ENCODE results near the gene TLX2.

The TLX2 gene

DNA sequence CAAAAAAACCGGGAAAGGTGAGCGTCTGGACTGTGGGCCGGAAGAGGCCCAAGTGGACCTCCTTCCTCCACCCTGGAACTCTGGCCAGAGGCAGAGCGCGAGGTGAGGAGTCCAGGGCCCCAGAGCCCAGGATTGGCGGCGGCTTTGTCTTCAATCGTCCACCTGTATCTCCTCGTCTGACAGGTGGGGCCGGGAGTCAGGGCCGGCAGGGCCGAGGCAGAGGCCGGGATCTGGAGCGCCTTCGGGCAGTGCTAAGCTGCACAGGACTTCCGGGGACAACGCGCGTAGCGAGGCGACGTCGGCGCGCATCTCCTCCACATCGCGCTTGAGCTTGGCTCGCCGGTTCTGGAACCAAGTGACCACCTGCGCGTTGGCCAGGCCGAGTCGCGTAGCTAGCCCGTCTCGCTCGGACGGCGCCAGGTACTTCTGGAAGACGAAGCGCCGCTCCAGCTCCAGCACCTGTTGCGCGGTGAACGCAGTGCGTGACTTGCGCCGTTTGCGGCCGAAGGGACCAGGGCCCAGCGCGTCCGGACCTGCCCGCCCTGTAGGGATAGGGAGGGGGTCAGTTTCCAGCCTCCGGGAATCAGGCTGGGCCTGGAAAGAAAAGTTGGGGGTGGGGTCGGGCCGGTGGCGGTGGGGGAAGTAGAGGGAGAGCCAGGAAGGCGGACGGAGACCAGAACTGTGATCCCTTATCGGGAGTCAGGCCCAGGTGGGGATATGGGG, 16.3 kb upstream of the TLX2 start:
- DNase-seq: peak; percentile 27

DNA sequence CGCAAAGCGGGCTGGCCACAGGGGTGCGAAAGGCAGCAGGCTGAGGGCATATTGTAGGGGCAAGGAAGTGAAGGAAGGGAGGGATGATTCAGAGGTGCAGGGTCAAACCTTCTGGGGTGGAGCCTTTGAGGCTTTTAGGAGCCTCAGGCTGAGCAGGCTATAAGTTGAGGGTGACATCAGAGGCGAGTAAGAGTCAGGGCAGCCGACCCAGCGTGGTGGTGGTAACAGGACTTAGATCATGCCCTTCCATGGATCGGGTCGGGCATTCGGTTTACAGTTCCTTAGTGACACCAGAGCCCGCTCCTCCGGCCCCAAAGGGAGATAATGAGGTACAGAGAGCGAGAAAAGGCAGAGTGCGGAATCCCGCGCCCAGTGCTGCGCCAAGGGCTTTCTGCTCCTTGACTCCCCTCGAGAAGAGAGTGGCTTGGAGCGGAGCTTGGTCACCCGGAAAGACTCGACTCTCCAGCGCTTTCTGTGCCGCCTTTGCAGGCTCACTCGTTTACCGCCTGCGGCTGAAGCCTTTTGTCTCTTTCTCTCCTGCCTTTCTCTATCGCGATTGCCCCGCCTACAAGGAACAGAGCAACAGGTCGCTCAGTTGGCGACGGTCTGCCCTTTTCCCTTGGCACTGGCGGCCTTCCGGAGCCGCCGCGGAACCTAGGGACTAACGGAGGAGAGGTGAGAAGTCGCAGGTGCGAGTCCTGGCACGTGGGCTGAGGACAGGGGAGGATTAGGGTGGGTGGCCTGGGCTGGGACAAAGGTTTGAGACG, 15.6 kb upstream of the TLX2 start:
- DNase-seq: no peak

DNA sequence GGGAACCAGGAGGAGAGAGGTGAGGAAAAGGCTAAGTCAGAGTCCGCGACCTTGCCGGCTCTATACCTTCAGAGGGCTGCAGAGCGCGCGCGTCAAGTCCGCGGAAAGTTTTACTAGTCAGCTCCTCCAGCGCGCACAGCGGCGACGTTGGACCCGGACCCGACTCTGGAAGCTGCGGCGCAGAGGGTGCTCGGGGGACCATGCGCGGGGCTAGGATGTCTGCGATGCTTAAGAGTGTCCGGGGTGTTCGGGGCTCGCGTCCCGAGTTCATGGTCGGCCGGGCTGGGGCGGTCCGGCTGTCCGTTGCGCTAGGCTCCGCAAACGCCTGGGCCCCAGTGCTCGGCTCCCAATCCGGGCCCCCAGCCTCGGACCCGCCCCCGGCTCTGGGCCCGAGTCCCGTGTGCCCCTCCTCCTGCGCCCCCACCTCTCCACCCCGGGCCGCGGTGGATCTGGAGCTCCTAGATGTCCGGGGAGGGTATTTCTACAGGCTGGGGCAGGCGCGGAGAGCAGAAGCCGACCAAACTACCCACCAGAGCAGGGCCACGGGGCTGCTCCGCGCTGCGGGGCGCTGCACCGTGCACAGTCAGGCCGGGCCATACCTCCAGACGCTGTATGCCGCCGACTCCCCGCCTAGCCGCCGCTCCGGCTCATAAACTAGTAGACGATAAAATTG, 14.8 kb upstream of the TLX2 start, which contains the start of gene LBX2:
LBX2 (minus strand) TSS at position 337 of the 673 bp plus-strand sequence; CDS start at position 271, 66 bp downstream.
- DNase-seq: no peak

DNA sequence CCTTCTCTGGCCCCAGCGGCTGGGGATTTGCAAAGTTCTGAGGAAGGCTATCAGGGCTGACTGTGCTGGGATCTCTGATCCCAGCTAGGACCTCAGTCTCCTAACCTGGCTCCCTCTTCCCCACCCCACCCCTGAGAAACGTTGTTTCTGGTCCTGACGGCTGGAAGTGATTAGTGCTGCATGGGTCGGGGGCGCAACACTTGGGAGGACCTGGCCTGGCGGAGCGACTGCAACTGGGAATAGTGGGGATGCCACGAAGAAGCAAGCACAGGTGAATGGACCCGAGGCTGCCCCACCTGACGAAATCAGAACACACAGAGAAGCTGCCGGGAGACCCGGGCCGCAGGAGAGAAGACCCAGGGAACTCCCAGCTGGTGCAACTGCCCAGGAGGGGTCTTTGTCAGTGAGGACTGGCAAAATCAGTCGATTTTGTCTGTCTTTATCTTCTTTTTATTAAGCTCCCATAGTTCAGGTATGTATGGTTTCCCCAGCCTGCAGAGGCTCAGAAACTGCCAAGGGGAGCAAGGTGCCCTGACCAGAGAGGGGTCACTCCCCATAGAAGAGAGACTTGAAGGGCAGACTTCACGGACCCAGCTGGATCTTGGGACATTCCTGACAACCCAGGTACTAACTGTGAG, 14.2 kb upstream of the TLX2 start:
- no peak for DNase-seq

DNA sequence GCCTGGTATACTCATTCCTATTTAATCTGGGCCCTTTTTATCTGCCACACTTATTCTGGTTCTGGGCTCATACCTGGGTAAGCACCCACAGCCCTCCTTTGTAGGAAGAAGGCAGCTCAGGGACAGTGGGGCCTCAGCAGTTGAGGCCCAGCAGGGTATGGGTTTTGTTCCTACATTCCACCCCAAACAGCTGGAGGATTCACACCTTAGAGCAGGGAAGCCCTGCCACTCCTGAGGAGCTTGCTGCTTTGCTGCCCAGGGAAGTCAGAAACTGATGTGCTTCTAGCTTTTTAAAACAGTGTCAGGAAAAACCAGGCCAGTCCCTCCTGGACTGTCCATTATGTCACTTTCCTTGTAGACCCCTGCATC, 13.7 kb upstream of the TLX2 start:
- no peak for DNase-seq

DNA sequence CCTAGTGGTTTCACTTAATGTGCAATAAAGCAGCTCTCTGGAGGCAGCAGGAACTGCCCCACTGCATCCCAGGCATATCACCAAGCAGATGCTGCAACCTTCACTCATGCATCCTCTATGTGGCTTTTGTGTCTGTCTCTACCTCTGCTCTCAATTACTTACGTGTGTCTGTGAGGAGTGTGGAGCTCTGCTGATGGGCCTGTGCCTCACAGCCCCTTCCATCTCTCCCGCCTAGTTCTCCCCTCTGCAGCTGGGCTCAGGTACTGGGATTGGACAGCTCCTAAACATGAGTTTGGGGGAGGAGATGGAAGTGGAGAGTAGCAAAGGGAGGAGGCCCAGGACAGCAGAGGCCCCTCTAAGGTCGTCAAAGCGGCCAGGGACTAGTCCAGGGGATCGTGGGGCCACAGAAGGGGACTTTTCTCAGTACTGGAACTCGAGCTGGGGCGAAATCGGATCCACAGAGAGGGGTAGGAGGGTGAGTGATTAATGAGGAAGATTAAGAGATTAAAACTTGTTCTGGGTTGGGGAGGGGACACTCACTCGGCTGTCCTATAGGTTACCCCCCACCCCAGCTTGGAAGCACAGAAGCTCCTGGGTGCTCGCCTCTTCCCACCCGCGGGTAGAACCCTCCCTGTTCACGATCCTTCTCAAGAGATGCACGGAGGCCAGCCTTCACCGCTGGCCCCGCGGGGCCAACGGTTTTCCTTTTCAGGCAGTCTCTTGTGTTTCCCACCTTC, 12.7 kb upstream of the TLX2 start:
- DNase-seq: no peak

DNA sequence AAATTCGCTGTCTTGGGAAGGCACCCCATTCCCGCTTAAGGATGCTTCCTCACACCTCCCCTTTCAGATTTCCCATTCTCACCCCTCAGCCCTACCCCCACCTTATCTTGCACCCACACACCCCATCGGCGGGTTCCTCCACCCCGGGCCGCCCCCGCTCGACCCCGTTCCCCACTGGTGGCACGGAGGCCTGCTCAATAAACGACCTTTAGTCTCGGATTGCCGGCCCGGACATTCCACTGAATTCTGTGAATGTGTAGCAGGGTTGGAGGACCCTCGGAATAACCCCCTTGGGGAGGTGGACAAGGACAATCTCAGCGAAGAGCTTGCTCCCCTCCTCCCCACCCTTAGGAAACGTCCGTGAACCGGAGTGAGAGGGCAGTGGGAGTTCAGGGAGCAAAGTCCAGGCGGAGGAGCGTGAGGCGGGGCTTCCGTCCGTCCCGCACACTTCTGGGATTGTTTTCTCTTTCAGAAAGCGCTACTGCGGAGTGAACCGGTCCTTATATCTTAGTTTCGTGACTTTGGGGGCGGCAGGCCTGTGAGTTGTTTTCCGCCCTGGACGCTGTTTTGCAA, 12.0 kb upstream of the TLX2 start:
- no peak for DNase-seq

DNA sequence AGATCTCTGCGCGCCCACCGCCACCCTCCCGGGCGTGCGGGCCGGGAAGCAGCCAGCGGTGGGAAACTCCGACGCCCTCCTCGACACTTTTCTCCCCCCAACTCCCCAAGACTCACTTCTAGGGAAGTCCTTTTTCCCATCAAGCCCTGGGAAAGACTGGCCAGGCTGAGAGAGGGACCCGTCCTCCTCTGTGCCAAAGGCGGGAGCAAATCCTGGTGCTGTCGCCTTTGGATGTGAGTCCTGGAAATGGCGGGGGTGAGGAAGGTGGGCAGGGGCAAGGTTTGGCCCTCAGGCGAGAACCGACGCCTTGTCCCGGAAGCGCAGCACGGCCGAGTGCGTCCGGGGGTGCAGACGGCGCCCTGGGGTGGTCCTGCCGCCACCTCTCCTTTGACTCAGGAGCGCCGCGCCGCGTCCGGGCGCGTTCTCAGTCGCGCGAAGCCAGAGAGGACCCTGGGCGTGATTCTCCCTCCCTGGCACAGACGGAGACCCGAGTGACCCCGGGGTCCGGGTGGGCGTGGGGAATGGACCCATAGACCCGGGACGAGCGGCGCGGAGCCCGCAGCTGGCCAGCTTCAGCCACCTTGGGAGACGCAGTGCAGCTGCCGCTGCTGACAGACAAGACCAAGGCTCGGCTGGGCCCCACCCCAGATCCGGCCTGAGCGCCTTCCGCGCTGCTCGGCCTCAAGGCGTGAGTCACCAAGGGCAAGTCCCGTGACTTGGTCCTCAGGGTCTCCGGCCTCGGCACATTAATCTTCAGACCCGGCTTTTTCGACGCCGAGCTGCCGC, 11.3 kb upstream of the TLX2 start:
- DNase-seq: peak; percentile 46

DNA sequence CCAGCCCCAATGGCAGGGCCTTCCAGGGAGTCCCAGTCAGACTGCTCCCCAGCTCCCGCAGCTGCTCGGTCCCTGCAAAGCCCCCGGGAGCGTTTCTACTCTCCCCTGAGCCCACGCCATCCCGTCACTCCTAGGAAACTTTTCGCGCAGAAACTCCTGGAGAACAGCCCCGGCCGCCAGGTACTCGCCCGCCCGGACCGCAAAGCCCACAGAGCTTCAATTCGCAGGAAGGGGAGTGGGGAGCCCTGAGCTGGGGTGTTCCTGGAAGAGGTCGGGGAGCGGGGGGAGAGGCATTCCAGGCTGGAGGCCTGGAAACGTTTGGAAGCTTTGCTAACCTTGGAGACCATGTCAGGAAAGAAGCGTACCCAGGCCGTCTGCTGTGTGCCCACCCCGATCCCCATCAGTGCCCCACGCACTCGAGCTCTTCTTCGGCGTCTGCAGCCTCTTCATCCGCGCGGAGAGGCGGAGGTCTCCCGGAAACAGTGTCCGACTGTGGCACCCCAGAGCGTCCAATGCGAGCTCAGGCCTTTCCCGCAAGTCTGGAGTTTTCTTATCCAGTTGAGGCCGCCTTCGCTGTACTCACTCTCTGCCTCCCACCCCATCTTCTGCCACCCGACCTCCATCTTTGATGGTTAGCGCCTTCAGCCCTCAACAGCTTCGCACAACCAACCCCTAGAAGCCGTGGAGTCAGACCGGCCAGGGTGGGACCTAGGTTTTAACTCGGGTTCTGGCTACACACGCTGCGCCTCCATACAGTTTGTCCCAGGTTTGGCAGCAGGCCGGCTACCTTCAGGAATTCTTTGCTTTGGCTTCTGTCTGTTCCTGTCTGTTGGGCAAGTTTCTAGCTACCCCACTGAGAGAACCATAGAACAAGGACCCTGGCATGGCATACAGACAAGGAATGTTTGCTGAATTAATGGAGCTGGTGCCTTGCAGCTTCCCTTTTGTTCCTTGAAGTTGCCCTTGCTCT, 10.5 kb upstream of the TLX2 start:
- no peak for DNase-seq

DNA sequence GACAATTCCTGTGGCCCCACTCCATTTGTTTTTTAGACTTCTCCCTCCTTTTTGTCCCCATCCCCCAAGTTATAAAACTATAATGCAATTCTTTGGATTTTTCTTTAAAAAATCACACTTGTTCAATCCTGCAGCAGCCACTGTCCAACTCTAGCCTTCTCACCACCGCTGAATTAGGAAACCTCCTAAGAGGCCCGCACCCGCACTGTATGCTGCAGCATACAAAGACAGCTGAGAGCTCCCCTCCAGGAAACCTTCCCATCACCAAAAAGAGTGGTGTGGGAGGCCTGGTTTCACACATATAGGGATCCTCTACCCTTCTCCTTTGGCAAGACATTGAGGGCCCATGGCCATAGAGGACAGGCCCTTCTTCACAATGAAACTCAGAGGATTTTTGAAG, 9.7 kb upstream of the TLX2 start:
- DNase-seq: no peak

DNA sequence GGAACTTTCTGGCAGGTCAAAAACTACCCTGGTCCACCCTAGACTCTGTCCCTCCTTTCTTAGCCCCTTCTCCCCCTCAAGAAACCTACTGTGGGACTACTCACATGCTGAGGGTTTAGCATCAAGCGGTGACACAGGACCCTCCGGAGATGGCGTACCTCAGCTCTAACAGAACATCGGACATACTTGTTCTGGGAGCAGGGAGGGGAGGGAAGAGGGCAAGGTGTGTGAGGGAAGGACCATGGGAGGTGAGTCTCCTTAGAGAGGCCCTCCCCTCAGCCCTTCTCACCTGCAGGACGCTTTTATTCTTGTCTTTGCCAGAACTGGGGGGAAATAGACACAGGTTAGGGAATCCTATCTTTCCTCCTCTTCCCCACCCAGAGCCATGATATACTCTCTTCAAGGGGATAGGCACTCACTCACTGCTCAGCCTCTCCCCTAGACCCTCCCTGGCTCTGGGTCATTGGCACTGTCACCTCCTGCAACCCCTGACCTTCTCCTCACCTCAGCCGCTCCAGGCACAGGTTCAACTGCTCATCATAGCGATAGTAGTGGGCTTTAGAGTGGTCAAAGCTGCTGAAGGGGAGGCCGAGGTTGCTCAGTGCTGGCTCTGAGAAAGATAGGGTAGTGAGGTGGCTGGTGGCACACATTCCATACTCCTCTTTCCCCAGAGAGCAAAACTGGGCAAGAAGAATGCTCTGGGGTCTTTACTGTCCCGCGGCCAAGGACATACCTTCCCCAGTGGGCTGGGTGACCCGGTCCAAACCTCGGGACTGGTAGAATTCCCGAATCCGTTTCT, 8.6 kb upstream of the TLX2 start:
- DNase-seq: no peak

DNA sequence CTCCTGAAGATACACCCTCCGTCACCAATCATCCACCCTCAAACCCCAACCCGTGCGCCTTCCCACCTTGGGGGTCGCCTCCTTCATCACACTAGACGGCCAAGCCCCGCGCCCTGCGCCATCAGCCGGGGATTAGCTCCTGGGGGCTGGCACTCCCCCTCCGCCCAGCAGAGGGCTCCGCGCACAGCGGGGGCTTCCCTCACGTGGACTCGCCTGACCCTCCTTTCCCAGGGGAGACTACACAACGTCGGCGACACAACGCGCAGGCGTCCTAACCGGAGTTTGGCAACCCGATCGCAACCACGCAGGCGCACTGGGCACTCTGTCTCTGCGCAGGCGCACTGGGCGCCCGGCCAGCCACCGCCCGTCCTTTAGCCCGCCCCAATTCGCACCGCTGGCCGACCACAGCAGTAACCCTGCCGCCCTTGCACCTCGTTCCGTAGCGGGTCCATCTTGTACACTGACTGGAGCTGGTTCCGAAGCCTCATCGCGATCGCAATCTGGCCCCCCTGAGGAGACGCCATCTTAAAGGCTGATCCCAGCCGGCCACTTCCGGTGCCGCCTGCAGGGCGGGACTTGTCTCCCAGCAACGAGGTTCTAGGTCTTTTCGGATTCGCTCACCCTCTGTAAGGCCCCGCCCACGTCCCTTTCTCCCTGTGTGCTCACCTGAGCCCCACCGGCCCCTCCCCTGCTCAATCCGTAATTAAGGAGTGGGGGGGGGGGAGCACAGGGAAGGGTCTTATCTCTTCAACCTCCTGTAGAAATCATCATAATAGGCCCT, 6.9 kb upstream of the TLX2 start, which contains the start of gene PCGF1:
PCGF1 (minus strand) TSS at position 551 of the 781 bp plus-strand sequence; CDS start at position 524, 27 bp downstream.
- peak; percentile 98 for DNase-seq

DNA sequence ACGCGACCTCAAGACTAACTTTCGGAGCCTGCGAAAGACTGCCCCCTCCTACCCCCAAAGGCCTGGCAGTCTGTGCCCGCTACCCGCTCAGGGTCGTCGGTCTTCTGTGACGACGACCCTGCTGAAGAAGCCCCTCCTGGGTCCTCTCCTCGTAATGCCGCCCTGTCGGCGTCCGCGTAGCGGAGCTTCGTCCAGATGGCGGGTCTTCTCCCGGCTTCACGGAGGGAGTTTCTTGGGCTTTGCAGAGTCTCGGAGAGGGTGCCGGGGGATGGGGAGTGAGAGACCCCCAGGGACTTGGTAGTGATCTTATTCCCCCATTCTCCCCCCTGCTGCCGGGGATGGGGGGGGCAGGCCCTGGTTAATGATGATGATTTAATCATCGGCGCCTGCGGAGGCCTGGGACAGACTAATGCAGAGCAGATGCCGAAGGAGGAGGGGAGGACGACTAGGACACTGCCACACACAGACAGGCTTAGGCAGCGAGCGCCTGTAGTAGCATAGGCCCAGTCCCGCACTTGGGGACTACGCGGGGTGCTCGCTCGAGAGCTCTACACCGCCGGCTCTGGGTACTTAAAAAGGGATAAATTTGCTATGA, 6.2 kb upstream of the TLX2 start:
- no peak for DNase-seq

DNA sequence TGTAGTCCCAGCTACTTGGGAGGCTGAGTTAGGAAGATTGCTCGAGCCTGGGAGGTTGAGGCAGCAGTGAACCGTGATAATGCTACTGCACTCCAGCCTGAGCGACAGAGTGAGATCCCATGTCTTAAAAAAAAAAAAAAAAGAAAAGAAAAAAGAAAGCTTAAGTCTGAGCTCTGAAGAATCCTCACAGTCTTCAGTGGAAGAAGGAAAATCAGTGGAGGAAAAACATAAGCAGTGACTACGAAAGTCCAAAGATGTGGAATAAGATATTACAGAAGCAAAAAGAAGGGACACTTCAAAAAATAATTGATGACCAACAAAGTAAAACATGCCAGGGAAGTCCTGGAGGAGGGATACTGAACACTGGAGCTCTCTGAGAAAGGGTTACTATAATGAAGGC, 4.0 kb upstream of the TLX2 start:
- DNase-seq: no peak

DNA sequence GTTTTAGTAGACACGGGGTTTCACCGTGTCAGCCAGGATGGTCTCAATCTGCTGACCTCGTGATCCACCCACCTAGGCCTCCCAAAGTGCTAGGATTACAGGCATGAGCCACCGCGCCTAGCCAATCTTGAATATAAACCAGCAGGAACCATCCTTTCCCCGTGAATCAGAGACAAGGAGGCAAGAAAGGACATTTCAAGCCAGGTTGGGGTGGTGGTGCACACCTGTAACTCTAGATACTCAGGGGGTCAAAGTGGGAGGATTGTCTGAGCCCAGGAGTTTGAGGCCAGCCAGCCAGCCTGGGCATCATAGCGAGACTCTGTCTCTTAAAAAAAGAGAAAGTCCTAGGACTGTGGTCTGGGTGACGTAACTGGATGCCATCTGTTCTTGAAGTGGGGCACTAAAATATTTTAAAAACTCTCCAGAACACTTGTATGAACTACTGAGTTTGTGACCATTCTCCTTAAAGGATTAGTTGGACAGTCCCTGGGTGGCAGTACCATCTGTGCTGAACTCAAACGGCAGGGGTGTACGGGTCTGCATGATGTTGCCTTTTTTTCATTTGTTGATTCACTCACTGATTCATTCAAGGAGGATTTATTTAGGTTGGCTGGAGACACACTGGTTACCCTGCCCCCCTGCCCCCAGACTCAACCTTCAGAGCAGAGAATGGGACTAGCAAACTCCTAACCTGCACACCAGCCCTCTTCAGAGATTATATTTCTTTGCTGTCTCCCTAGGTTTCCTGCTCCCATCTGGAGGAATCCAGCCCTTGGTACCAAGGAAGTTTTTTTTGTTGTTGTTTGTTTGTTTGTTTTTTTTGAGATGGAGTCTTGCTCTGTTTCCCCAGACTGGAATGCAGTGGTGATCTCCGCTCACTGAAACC, 2.9 kb upstream of the TLX2 start:
- DNase-seq: no peak

DNA sequence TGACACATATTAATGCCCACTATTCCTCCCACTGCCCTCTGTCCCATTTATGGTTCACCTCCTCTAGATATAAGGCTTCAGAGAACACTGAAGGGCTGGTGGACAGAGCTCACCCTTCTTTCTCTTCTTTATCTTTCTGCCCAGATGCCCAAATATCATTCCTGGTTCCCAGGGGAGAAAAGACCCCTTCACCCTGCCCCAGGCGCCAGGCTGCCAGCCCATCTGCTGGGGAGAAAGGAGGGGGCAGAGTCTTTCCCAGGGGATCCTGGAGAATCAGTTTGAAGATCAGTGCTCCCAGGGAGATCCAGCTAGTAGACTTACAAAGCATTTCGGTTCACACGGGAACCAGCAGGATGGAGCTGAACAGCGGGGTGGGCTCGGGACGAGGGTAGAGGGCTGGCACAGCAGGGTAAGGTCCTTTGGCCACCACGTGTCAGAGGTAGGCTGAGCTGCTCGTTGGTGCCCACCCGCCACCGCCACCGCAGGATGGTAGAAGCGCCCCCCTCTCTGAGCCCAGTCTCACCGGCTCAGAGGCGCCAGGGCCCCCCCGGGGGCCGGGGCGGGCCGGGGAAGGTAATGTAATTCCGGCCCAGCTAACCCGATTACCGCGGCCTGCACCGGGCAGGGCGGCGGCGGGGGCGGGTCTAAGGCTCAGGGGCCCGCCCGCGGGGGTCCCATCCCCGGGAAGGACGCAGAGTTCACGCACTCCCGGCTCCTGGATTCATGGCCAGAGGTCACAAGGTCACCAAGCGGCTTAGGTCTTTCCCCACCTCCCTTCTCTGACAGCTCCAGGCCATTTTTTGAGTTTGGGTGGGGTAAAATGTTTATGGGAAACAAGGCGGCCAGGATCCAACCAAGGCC, 1.3 kb upstream of the TLX2 start:
- DNase-seq: no peak

Measured in CD4-positive, alpha-beta T cell treated with Interleukin-21 for 1 hour (primary cell).